ENCODE data around the gene SSR1. TPM values are rescaled to one million over a fixed set of nuclear protein-coding genes. Genes with fewer than 3 reads are reported as not detected.

Gene SSR1
- total and polyA plus RNA-seq, 4 donors: 43.6 to 115 (median 79.9) TPM

- TF ChIP-seq HNF4G (IDR thresholded peaks at IDR 0.05) (no peak), REST (IDR thresholded peaks at IDR 0.05) (no peak), FOXA2 (IDR thresholded peaks at IDR 0.05) (no peak), EGR1 (IDR thresholded peaks at IDR 0.05; ENCODE audit: low read depth in 2 of 2) (no peak), FOXA1 (IDR thresholded peaks at IDR 0.05) (no peak), HNF4A (conservative IDR thresholded peaks at IDR 0.05) (no peak), RAD21 (IDR thresholded peaks at IDR 0.05) (no peak), JUND (IDR thresholded peaks at IDR 0.05) (no peak), YY1 (IDR thresholded peaks at IDR 0.05) (no peak), NR2F2 (IDR thresholded peaks at IDR 0.05) (no peak), CTCF (IDR thresholded peaks at IDR 0.05; ENCODE audit: low read depth, low read length, missing input control) (no peak), GABPA (IDR thresholded peaks at IDR 0.05 in 1 of 2, conservative IDR thresholded peaks at IDR 0.05 in 1 of 2) (no peak), RXRA (IDR thresholded peaks at IDR 0.05) (no peak)
- TF ChIP-seq, protein P1, sequence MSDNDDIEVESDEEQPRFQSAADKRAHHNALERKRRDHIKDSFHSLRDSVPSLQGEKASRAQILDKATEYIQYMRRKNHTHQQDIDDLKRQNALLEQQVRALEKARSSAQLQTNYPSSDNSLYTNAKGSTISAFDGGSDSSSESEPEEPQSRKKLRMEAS (IDR thresholded peaks at IDR 0.05): no peak
- H3K9me3 ChIP-seq (ENCODE audit: control insufficient read depth in 4 of 4, low read length in 3 of 4): no peaks in the 10 kb centered on the region
- no peak overlapping the region for H3K9ac ChIP-seq (ENCODE audit: low read depth in 1 of 2, low read length in 2 of 2)
- H3K36me3 ChIP-seq (ENCODE audit: control insufficient read depth in 4 of 4, insufficient read depth in 3 of 4, low read depth in 1 of 4, low read length in 3 of 4): peaks cover 24 to 65% (median 51%) of the 10 kb centered on the region in 4 donors
- H3K27ac ChIP-seq (ENCODE audit: low read depth in 1 of 2, low read length in 2 of 2): no peak overlapping the region
- H3K4me1 ChIP-seq (ENCODE audit: control insufficient read depth in 4 of 4, insufficient read depth in 4 of 4, low read length in 3 of 4): peaks cover 0 to 4% (median 0%) of the 10 kb centered on the region in 4 donors
- no peak for DNase-seq (ENCODE audit: low spot score)
- H3K4me3 ChIP-seq (ENCODE audit: low read depth in 1 of 3, low read length in 3 of 3): no peak overlapping the region
- no peaks in the 10 kb centered on the region for H3K27me3 ChIP-seq (ENCODE audit: control insufficient read depth in 4 of 4, insufficient read depth in 4 of 4, low read length in 3 of 4)
- WGBS: 93% methylated on average over 2 of the region's 2 CpGs
Observed at GRCh38 chr6:7296602-7297001, 16.4 kb downstream of the SSR1 start.

DNA sequence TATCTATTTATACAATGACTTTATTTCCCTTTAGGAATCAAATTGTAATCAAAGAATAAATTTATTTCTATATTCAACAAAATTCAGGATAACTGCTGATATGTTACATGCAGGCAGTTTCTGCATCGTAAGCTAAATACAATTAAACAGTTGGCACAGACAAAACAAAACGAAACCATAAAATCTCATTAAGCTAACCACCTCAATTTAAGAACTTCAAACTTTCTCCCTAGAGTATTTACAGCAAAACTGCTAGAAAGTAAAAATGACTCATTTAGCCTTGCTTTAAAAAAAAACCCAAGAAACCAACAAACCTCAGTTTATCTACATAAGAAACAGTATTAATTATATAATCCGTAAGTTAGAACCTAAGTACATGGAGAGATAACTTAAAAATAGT is 17.1 kb downstream of the SSR1 start:
- no peaks in the 10 kb centered on the region for H3K27me3 ChIP-seq (ENCODE audit: control insufficient read depth in 4 of 4, insufficient read depth in 4 of 4, low read length in 3 of 4)
- no peak for DNase-seq (ENCODE audit: low spot score)
- H3K9me3 ChIP-seq (ENCODE audit: control insufficient read depth in 4 of 4, low read length in 3 of 4): no peaks in the 10 kb centered on the region
- WGBS: 82% methylated on average over 3 of the region's 3 CpGs
- no peak overlapping the region for H3K27ac ChIP-seq (ENCODE audit: low read depth in 1 of 2, low read length in 2 of 2)
- no peak overlapping the region for H3K4me3 ChIP-seq (ENCODE audit: low read depth in 1 of 3, low read length in 3 of 3)
- peaks cover 24 to 62% (median 44%) of the 10 kb centered on the region in 4 donors for H3K36me3 ChIP-seq (ENCODE audit: control insufficient read depth in 4 of 4, insufficient read depth in 3 of 4, low read depth in 1 of 4, low read length in 3 of 4)
- H3K4me1 ChIP-seq (ENCODE audit: control insufficient read depth in 4 of 4, insufficient read depth in 4 of 4, low read length in 3 of 4): no peaks in the 10 kb centered on the region
- no peak overlapping the region for H3K9ac ChIP-seq (ENCODE audit: low read depth in 1 of 2, low read length in 2 of 2)
- no peak for TF ChIP-seq ATF3 (IDR thresholded peaks at IDR 0.05)
- no peak for TF ChIP-seq FOXA1 (IDR thresholded peaks at IDR 0.05)
- TF ChIP-seq FOXA2 (IDR thresholded peaks at IDR 0.05): no peak
- no peak for TF ChIP-seq NR2F2 (IDR thresholded peaks at IDR 0.05)
- TF ChIP-seq, protein P1 (IDR thresholded peaks at IDR 0.05): no peak
- no peak for TF ChIP-seq RAD21 (IDR thresholded peaks at IDR 0.05)
- TF ChIP-seq, protein P2, sequence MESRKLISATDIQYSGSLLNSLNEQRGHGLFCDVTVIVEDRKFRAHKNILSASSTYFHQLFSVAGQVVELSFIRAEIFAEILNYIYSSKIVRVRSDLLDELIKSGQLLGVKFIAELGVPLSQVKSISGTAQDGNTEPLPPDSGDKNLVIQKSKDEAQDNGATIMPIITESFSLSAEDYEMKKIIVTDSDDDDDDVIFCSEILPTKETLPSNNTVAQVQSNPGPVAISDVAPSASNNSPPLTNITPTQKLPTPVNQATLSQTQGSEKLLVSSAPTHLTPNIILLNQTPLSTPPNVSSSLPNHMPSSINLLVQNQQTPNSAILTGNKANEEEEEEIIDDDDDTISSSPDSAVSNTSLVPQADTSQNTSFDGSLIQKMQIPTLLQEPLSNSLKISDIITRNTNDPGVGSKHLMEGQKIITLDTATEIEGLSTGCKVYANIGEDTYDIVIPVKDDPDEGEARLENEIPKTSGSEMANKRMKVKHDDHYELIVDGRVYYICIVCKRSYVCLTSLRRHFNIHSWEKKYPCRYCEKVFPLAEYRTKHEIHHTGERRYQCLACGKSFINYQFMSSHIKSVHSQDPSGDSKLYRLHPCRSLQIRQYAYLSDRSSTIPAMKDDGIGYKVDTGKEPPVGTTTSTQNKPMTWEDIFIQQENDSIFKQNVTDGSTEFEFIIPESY (IDR thresholded peaks at IDR 0.05): no peak
- TF ChIP-seq JUND (IDR thresholded peaks at IDR 0.05): no peak
- no peak for TF ChIP-seq SP1 (IDR thresholded peaks at IDR 0.05)
- no peak for TF ChIP-seq YY1 (IDR thresholded peaks at IDR 0.05)
- TF ChIP-seq HNF4A (conservative IDR thresholded peaks at IDR 0.05): no peak
- no peak for TF ChIP-seq CTCF (IDR thresholded peaks at IDR 0.05; ENCODE audit: low read depth, low read length, missing input control)
- no peak for TF ChIP-seq EGR1 (IDR thresholded peaks at IDR 0.05; ENCODE audit: low read depth in 2 of 2)

Measured in liver (tissue), 9 donors.